Measurements from ENCODE around the gene STX19. TPM values are rescaled to one million over a fixed set of nuclear protein-coding genes. Genes with fewer than 3 reads are reported as not detected.

Gene STX19
- polyA plus RNA-seq, 1 experiment, result not detected

DNA sequence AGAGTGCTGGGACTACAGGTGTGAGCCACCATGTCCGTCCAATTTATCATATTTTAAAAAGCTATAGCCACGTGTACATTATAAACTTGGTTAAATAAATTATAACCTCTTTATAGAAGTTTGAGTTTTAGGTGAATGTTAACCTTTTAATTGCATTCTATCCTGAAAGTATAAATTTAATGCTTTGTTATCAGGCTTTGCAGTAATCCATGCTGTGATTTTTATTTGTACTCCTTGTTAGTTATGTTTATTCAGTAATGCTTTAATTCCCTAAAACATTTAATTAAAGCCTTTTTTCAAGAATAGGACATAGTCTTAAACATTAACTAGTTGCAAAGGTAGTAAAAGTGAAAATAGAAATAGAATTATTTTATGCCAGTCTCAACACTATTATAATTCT lies 36.8 kb downstream of the STX19 start:
- CTCF ChIA-PET, result interaction anchor here (1.0 kb wide), 1 partner anchor 11 kb away, joined by 3 read pairs; no protein-coding TSS in a partner anchor
- no peaks in the 10 kb centered on the region for H3K27me3 ChIP-seq (ENCODE audit: control insufficient read depth, insufficient read depth, low read length)
- no peak overlapping the region for H3K4me3 ChIP-seq (ENCODE audit: low read depth, low read length)
- POLR2A ChIA-PET, result no interaction called here
- TF ChIP-seq CTCF (IDR thresholded peaks at IDR 0.05; ENCODE audit: insufficient read depth, low read depth, low read length), result no peak
- H3K36me3 ChIP-seq (ENCODE audit: control insufficient read depth, insufficient read depth, low read length), result no peaks in the 10 kb centered on the region
- DNase-seq (ENCODE audit: low read depth), result no peak

DNA sequence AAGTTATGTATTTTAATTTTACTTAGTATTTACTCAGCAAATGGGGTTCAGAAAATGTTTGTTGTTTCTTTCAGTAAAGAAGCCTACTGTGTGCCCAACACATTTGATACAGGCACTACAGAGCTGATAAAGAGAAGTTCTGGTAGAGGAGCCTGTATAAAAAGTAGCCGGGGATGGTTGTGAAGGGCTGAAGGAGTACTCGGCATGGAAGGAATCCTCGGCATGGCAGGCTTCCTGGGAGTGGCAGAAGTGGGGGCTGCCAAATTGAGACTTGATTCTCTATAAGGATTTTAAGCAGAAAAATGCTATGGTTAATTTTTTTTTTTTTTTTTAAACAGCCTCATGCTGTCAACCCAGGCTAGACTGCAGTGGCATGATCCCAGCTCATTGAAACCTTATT lies 39.2 kb downstream of the STX19 start:
- ChIA-PET POLR2A (no interaction called here), CTCF (interaction anchor here (1.0 to 2.2 kb wide), 2 partner anchors 14 to 79 kb away, joined by 3 to 5 read pairs; no protein-coding TSS in a partner anchor)
- no peak for TF ChIP-seq CTCF (IDR thresholded peaks at IDR 0.05; ENCODE audit: insufficient read depth, low read depth, low read length)
- Histone ChIP-seq H3K27me3 (ENCODE audit: control insufficient read depth, insufficient read depth, low read length) (no peaks in the 10 kb centered on the region), H3K36me3 (ENCODE audit: control insufficient read depth, insufficient read depth, low read length) (no peaks in the 10 kb centered on the region), H3K4me3 (ENCODE audit: low read depth, low read length) (no peak overlapping the region)
- no peak for DNase-seq (ENCODE audit: low read depth)

DNA sequence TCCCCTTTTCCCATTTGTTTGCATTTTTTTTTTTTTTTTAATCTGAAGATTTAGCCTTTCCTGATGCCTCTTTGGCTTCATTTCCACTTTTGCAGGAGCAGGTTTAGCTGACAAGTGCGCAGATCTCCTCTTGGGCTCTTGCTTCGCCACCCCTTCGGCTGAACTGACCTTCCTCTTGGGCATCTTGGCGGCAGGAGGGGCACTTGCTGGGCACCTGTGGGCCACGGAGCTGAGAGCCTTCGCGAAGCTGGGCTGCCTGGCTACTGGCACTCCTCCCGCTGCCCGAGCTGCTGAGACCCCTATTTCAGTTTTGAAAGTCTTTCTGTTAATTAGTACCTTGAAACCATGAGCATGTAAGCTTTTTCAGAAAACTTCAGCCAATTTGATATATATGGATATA lies 39.6 kb downstream of the STX19 start:
- DNase-seq (ENCODE audit: low read depth), result no peak
- no peaks in the 10 kb centered on the region for H3K36me3 ChIP-seq (ENCODE audit: control insufficient read depth, insufficient read depth, low read length)
- CTCF ChIA-PET, result interaction anchor here (1.0 to 2.2 kb wide), 2 partner anchors 15 to 80 kb away, joined by 3 to 5 read pairs; no protein-coding TSS in a partner anchor
- no peaks in the 10 kb centered on the region for H3K27me3 ChIP-seq (ENCODE audit: control insufficient read depth, insufficient read depth, low read length)
- no peak overlapping the region for H3K4me3 ChIP-seq (ENCODE audit: low read depth, low read length)
- POLR2A ChIA-PET, result no interaction called here
- no peak for TF ChIP-seq CTCF (IDR thresholded peaks at IDR 0.05; ENCODE audit: insufficient read depth, low read depth, low read length)

GRCh38 chr3:93988283-93988682 lies 40.1 kb downstream of the STX19 start:
- ChIA-PET POLR2A (no interaction called here), CTCF (interaction anchor here (0.7 to 2.2 kb wide), 2 partner anchors 13 to 80 kb away, joined by 3 to 5 read pairs; no protein-coding TSS in a partner anchor)
- no peak for DNase-seq (ENCODE audit: low read depth)
- Histone ChIP-seq H3K27me3 (ENCODE audit: control insufficient read depth, insufficient read depth, low read length) (no peaks in the 10 kb centered on the region), H3K4me3 (ENCODE audit: low read depth, low read length) (no peak overlapping the region), H3K36me3 (ENCODE audit: control insufficient read depth, insufficient read depth, low read length) (no peaks in the 10 kb centered on the region)
- no peak for TF ChIP-seq CTCF (IDR thresholded peaks at IDR 0.05; ENCODE audit: insufficient read depth, low read depth, low read length)

DNA sequence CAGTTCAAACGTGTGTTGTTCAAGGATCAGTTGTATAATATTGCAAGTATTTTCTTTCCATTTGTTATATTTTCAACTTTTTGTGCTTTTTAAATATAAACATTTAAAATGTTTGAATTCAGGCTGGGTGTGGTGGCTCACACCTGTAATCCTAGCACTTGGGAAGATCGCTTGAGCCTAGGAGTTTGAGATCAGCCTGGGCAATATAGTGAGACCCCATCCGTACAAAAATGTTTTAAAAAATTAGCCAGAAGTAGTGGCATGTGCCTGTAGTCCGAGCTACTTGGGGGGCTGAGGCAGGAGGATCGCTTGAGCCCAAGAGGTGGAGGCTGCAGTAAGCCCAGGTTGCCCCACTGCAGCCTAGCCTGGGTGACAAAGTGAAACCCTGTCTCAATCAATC lies 43.8 kb downstream of the STX19 start:
- H3K4me3 ChIP-seq (ENCODE audit: low read depth, low read length), result no peak overlapping the region
- H3K27me3 ChIP-seq (ENCODE audit: control insufficient read depth, insufficient read depth, low read length), result no peaks in the 10 kb centered on the region
- no peak for DNase-seq (ENCODE audit: low read depth)
- ChIA-PET POLR2A (no interaction called here), CTCF (no interaction called here)
- TF ChIP-seq CTCF (IDR thresholded peaks at IDR 0.05; ENCODE audit: insufficient read depth, low read depth, low read length), result no peak
- no peaks in the 10 kb centered on the region for H3K36me3 ChIP-seq (ENCODE audit: control insufficient read depth, insufficient read depth, low read length)
